WERI-Rb-1 (cell line): ENCODE data around the gene CFHR2.
A peak's percentile ranks its signal among the peaks of the same experiment; 100 is the strongest.
"Not testable (repeated sequence)": the region's sequence is repeated elsewhere in the genome, so short reads cannot be mapped to it uniquely, and the experiment has no call there.

Experiments used
- DNase-seq: peaks from one replicate; pipeline ENCODE4 v3.0.0-alpha.2; 2020
- H3K27ac ChIP-seq: fragments of 250-450 bp; sonication (Bioruptor Pico); 2 replicates; pipeline ENCODE4 v1.5.1; 2020; ENCODE audit warnings: mild to moderate bottlenecking, moderate library complexity
- H3K27me3 ChIP-seq: fragments of 250-450 bp; sonication (Bioruptor Pico); 2 replicates; pipeline ENCODE4 v1.5.1; 2021; ENCODE audit warnings: mild to moderate bottlenecking, low read depth, moderate library complexity; ENCODE audit not compliant: insufficient read depth, severe bottlenecking
- H3K36me3 ChIP-seq: fragments of 250-450 bp; sonication (Bioruptor Pico); 2 replicates; pipeline ENCODE4 v1.5.1; 2020; ENCODE audit warnings: mild to moderate bottlenecking, moderate library complexity
- H3K4me3 ChIP-seq: 2 replicates; pipeline ENCODE4 v1.5.1; 2011; ENCODE audit warnings: low read depth, mild to moderate bottlenecking, control low read depth, low read length
- H3K9me3 ChIP-seq: fragments of 250-450 bp; sonication (Bioruptor Pico); 2 replicates; pipeline ENCODE4 v1.5.1; 2021; ENCODE audit warnings: mild to moderate bottlenecking, moderate library complexity; ENCODE audit not compliant: severe bottlenecking
- TF ChIP-seq, protein P1 (sequence below): IDR thresholded peaks from 2 replicates; pipeline ENCODE4 v1.5.1; 2011; ENCODE audit warnings: low read depth, mild to moderate bottlenecking, control low read depth, inconsistent platforms, low read length

The CFHR2 gene

DNA sequence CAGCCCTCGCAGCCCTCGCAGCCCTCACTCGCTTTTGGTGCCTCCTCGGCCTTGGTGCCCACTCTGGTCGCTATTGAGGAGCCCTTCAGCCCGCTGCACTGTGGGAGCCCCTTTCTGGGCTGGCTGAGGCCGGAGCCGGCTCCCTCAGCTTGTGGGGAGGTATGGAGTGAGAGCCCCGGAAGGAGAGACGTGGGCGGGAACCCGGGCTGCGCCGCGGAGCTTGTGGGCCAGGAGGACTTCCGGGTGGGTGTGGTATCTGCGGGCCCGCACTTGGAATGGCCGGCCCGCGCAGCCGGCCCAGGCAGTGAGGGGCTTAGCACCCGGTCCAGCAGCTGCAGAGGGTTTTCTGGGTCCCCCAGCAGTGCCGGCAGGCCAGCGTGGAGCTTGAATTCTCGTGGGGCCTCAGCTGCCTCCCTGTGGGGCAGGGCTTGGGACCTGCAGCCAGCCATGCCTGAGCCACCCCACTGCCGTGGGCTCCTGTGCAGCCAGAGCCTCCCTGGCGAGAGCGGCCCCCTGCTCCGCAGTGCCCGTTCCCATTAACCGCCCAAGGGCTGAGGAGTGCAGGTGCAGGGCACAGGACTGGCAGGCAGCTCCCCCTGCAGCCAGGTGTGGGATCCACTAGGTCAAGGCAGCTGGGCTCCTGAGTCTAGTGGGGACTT lies 9.9 kb upstream of the CFHR2 start:
- DNase-seq, result no peak
- TF ChIP-seq, protein P1, sequence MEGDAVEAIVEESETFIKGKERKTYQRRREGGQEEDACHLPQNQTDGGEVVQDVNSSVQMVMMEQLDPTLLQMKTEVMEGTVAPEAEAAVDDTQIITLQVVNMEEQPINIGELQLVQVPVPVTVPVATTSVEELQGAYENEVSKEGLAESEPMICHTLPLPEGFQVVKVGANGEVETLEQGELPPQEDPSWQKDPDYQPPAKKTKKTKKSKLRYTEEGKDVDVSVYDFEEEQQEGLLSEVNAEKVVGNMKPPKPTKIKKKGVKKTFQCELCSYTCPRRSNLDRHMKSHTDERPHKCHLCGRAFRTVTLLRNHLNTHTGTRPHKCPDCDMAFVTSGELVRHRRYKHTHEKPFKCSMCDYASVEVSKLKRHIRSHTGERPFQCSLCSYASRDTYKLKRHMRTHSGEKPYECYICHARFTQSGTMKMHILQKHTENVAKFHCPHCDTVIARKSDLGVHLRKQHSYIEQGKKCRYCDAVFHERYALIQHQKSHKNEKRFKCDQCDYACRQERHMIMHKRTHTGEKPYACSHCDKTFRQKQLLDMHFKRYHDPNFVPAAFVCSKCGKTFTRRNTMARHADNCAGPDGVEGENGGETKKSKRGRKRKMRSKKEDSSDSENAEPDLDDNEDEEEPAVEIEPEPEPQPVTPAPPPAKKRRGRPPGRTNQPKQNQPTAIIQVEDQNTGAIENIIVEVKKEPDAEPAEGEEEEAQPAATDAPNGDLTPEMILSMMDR, result no peak
- no peaks in the 10 kb centered on the region for H3K9me3 ChIP-seq
- H3K27ac ChIP-seq, result no peak overlapping the region
- H3K4me3 ChIP-seq, result no peak overlapping the region
- no peaks in the 10 kb centered on the region for H3K36me3 ChIP-seq
- no peaks in the 10 kb centered on the region for H3K27me3 ChIP-seq

DNA sequence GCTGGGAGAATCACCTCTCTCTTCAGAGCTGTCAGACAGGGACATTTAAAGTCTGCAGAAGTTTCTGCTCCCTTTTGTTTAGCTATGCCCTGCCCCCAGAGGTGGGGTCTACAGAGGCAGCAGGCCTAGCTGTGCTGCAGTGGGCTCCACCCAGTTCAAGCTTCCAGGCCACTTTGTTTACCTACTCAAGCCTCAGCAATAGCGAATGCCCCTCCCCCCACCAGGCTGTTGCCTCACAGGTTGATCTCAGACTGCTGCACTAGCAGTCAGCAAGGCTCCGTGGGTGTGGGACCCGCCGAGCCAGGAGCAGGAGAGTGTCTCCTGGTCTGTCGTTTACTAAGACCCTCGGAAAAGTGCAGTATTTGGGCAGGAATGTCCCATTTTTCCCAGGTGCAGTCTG lies 2.1 kb upstream of the CFHR2 start:
- H3K9me3 ChIP-seq, H3K4me3 ChIP-seq, H3K27ac ChIP-seq, H3K27me3 ChIP-seq, H3K36me3 ChIP-seq: not testable (repeated sequence)
- peak; percentile 52 for DNase-seq

DNA sequence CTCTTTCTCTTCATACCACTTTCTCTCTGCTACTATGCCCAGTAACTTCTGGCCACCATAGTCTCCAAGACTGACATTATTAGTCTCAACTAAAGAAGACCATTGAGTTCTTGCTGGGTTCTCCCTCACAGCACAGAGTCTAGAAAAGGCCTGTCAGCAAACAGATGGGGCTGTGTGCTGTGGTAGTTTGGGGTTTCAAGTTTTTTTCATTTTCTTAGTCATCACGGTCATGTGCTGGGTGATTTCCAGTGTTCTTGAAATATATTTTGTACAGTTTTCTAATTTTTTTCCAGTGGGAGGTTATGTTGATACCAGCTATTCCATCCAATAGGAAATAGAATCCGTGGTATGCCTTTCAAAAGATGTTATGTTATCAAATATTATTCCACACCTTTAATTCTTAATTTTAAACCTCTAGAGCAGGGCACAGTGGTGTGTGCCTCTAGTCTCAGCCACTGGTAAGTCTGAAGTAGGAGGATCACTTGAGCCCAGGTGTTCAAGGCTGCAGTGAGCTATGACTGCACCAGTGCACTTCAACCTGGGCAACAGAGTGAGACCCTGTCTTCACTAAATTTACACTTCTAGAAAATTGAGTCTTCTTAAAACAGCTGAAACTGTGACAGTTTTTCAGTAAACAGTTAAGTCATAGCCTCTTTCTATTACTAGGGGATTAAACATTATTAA lies 8.3 kb downstream of the CFHR2 start:
- DNase-seq, result no peak
- H3K36me3 ChIP-seq, result no peaks in the 10 kb centered on the region
- H3K27me3 ChIP-seq, result no peaks in the 10 kb centered on the region
- TF ChIP-seq, protein P1, result no peak
- H3K4me3 ChIP-seq, result no peak overlapping the region
- no peak overlapping the region for H3K27ac ChIP-seq
- H3K9me3 ChIP-seq, result no peaks in the 10 kb centered on the region

GRCh38 chr1:196954778-196955177 lies 11.2 kb downstream of the CFHR2 start:
- no peak for DNase-seq
- no peaks in the 10 kb centered on the region for H3K36me3 ChIP-seq
- TF ChIP-seq, protein P1, result no peak
- H3K27me3 ChIP-seq, result no peaks in the 10 kb centered on the region
- H3K4me3 ChIP-seq, result no peak overlapping the region
- H3K9me3 ChIP-seq, result no peaks in the 10 kb centered on the region
- H3K27ac ChIP-seq, result no peak overlapping the region

- no peak for DNase-seq
- Histone ChIP-seq H3K4me3 (no peak overlapping the region), H3K27ac (no peak overlapping the region), H3K36me3 (no peaks in the 10 kb centered on the region), H3K27me3 (no peaks in the 10 kb centered on the region), H3K9me3 (no peaks in the 10 kb centered on the region)
- TF ChIP-seq, protein P1, result no peak
Measured at GRCh38 chr1:196955926-196956325, 12.4 kb downstream of the CFHR2 start.

- TF ChIP-seq, protein P1, result no peak
- Histone ChIP-seq H3K4me3 (no peak overlapping the region), H3K36me3 (no peaks in the 10 kb centered on the region), H3K27me3 (no peaks in the 10 kb centered on the region), H3K9me3 (no peaks in the 10 kb centered on the region), H3K27ac (no peak overlapping the region)
- no peak for DNase-seq
Measured at GRCh38 chr1:196960854-196961253, 17.3 kb downstream of the CFHR2 start.
